ENCODE data around the gene KCTD5.

The KCTD5 gene

GRCh38 chr16:2726923-2727322, 44.6 kb downstream of the KCTD5 start:
- no peak for DNase-seq (ENCODE audit: low read depth)

GRCh38 chr16:2728034-2728433, 45.7 kb downstream of the KCTD5 start:
- DNase-seq (ENCODE audit: low read depth) = no peak

DNA sequence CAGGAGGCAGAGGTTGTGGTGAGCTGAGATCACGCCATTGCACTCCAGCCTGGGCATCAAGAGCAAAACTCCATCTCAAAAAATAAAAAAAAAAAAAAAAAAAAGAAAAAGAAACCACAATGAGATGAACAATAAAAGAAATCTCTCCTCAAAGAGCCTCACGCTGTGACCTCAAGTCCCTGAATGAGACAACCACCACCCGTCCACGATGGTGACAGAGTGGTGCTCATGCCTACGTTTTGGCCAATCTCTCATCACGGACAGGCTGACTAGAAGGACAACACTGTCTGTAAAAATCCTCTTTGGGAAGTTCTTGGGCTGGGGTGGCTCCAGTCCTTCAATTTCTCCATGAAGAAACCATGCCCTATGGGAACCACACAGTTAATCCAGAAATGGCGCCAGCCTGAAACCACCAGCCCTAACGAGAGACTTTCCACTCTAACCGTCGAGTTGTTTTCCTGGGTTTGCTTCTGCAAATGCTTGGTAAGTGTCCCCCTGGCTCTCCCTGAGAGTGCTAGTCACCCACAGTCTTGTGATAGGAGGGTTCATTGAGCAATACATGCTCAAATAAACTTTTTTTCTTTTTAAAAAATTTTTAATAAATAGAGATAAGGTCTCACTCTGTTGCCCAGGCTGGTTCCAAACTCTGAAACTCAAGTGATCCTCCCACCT, 52.7 kb downstream of the KCTD5 start:
- no peak for DNase-seq (ENCODE audit: low read depth)

DNA sequence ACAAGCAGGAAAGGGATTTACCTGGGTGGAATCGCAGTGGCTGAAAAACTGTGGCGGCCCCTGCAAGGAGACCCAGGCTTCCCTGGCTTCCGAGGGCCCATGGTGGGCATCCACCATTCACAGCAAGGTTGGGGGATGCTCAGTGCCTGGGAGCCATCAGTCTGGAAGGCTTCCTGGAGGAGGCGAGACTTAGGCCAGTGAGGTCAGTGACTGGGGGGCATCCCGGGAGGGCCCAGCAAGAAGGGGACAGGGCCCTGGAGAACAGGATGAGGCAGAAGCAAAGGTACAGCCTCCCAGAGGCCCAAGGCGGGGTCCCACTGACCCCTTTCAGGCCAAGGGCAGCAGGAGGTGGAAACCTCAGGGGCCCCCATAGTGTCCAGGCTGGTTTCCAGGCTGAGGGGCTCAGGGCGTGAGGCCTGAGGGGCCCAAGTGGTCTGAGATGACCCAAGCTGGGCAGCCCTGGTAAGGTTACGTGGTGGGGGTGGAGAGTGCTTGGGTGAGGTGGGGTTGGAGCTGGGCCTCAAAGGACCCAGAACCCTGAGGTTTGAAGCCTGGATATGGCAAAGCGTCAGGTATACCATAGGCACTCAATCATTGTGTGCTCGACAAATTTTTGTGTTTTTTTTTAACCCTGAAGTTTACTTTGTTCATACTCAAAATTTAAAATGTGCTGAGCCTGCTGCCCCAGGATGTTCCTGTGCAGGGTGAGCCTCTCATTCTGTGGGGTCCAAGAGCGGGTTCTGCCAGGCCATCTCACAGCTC, 54.3 kb downstream of the KCTD5 start:
- no peak for DNase-seq (ENCODE audit: low read depth)

DNA sequence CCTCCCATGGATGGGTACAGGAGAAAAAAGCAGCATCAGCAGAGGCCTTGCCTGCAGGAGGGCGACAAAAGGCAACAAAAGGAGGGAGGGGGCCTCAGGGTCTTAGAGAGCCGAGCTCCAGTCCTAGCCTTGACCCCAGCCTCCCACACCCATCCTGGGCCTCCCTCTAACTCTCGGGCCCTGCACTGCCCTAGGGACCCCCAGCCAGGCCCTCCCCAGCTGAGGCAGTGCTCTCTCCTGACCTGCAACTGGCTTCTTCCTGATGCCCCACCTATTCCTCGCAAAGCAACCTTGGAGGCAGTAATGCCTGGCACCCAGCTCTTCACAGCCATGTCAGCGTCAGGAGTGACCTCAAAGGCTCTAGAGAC, 54.9 kb downstream of the KCTD5 start:
- DNase-seq (ENCODE audit: low read depth) = no peak

DNA sequence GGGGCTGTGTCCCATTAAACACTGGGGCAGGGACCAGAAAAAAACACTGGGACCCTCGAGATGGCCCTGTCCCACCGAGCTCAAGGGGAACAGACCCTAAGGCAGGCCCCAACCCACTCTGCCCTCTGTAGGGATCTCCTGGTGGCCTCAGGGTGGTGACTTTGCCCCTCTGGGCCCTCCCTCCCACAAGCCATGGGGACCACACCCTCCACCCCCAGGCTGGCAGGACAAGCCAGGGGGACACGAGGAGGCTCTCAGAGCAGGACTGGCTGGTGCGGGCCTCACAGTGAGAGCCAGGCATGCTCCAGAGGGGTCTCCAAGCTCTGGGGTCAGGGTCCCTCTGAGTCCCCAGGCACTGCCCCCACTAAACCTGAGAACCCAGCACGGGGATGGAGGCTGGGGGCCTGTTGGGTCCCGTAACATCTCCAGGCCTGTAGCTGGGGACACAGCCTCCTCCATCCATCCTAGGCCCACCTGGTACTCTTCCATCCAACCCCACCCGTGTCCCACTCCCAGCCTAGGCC, 55.6 kb downstream of the KCTD5 start:
- no peak for DNase-seq (ENCODE audit: low read depth)

DNA sequence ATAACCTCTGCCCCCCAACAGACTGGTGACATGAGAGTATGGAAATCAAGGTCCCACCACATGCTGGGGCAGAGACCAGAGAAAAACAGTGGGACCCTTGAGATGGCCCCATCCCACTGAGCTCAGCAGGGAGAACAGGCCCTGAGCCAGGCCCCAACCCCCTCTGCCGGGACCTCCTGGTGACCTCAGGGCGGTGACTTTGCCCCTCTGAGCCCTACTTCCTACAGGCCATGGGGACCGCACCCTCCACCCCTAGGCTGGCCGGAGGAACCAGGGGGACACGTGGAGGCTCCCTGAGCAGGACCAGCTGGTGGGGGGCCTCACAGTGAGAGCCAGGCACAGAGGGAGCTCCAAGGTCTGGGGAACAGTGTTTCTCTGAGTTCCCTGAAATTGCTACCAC, 56.3 kb downstream of the KCTD5 start:
- DNase-seq (ENCODE audit: low read depth) = no peak

- no peak for DNase-seq (ENCODE audit: low read depth)
These were observed 57.5 kb downstream of the KCTD5 start for GRCh38 chr16:2739625-2740430.

GRCh38 chr16:2740476-2740875, 58.2 kb downstream of the KCTD5 start:
- no peak for DNase-seq (ENCODE audit: low read depth)

DNA sequence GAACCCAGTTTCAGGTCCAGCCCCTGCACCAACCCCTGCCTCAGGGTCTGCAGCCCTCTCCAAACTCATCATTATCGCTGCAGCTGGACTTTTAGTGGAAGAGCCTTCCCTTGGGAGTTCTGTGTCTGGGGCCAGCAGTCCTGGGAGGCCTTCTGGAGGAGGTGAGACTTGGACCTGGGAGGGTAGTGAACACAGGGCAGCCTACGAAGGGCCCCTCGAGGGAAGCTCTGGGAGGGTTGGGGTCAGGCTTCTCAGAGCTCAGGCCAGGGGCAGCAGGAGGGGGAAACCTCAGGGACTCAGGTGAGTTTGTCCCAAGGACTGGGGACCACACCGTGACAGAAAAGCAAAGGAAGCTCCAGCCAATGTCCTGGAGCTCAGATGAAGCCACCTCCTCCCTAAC, 58.8 kb downstream of the KCTD5 start:
- DNase-seq (ENCODE audit: low read depth) = no peak

GRCh38 chr16:2742323-2743006, 60.1 kb downstream of the KCTD5 start:
- no peak for DNase-seq (ENCODE audit: low read depth)

- no peak for DNase-seq (ENCODE audit: low read depth)
These were observed 60.9 kb downstream of the KCTD5 start for GRCh38 chr16:2743007-2743810.

DNA sequence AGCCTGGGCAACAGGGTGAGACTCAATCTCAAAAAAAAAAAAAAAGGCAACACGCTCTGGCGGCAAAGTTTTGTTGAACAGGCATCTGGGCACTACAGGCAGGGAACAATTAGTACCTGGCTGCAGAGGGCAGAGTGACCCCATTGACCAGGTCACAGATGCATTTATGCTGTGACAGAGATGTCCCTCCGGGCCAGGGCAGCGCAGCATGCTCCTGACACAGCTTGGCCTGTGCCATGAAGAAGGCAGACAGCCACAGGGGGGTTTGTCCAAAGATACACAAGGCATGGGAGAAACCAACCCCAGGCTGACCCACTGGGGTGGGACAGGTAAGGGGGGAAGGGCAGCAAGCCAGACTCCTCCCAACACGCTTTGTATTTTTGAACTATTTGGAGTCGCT, 62.4 kb downstream of the KCTD5 start:
- DNase-seq (ENCODE audit: low read depth) = no peak

- DNase-seq (ENCODE audit: low read depth) = no peak
These were observed 63.0 kb downstream of the KCTD5 start for GRCh38 chr16:2745116-2745890.

DNA sequence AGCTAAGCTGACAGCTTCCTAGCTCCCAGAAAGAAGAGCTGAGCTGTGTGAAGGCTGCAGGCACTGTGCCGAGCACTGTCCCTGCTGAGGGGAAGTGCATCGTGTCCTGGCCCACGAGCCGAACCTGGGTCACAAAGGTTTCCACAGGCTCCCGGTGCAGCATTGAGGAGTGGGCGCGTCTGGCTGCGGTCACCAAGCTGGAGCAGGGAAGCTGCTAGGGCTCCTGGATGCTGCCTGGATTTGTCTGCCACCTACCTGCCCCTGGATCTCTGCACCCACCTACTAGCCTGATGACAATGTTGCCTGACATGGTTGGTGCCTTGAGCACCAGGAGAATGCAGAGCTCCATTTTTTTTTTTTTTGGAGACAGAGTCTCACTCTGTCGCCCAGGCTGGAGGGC, 63.6 kb downstream of the KCTD5 start:
- no peak for DNase-seq (ENCODE audit: low read depth)

DNA sequence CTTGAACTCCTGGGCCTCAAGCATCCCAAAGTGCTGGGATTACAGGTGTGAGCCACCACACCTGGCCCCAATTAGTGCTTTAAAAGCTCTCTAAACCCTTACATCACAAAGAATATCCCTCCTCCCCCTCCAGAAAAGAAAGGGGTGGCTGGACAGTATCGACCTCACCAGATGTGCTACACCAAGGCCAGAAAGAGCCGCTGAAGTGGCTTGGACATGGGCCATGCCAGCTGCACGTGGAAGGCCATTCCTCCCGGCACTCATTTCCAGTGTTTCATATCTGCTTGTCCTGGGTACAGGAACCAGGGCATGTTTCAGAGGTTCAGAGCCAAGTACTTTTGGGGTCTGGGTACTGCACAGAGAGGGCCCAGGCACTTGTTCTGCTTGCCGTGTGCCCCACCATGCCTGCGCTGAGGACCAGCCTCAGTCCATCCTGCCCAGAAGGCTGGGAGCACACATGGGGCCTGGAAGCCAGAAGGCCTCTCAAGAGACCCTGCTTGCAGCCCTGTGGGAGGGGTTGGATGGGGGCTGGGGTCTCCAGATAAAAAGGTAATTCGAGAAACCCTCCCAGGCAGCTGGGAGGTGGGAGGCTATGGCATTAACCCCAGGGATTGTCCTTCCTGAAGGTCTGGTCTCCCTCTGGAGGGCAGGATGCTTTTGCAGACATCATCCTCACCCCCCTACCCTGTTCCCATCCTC, 66.6 kb downstream of the KCTD5 start:
- no peak for DNase-seq (ENCODE audit: low read depth)

DNA sequence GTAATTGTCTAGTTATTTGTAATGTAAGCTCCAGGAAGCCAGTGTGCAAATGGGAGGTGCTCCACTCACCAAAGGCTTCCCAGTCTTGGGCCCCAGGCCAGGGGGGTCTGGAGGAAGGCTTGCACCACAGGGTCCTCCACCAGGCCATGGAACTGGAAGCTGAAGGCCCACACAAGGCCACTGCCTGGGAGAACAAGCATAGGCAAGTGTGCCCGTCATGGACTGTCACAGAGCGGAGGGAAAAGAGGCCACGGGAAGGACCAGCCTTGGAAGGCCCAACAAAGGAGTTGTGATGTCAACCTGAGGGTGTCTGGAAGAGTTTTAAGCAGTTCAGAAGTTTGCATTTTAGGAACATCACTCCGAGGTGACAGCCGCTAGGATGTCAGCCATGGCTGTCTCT, 67.2 kb downstream of the KCTD5 start:
- no peak for DNase-seq (ENCODE audit: low read depth)

GRCh38 chr16:2749936-2750335, 67.6 kb downstream of the KCTD5 start:
- no peak for DNase-seq (ENCODE audit: low read depth)

- DNase-seq (ENCODE audit: low read depth) = no peak
These were observed 69.3 kb downstream of the KCTD5 start for GRCh38 chr16:2751577-2752034.

All from stimulated activated CD8-positive, alpha-beta memory T cell treated with anti-CD3 and anti-CD28 coated beads, Interleukin-12 subunit alpha, Interleukin-12 subunit beta, amount 100 ng/mL, for 4 hours (primary cell).